Measurements from ENCODE around the gene ANKRD26. TPM values are rescaled to one million over a fixed set of nuclear protein-coding genes. Genes with fewer than 3 reads are reported as not detected.
"Not testable (repeated sequence)": the region's sequence is repeated elsewhere in the genome, so short reads cannot be mapped to it uniquely, and the experiment has no call there.

The ANKRD26 gene
- total and polyA plus RNA-seq, 3 experiments from 2014 or later, result 2.4 to 9.7 (median 9.5) TPM

- Mint-ChIP-seq H3K36me3 (peaks cover 0 to 34% (median 10%) of the 10 kb centered on the region in 3 donors), H3K9me3 (no peaks in the 10 kb centered on the region)
- CTCF ChIA-PET, result no interaction called here
These were observed 47.6 kb downstream of the ANKRD26 start for GRCh38 chr10:27052656-27053055.

GRCh38 chr10:27045247-27045646 lies 55.0 kb downstream of the ANKRD26 start:
- H3K4me1 Mint-ChIP-seq; DNase-seq; H3K4me3 ChIP-seq (ENCODE audit: low read length); CTCF ChIA-PET; H3K27me3 Mint-ChIP-seq; H3K36me3 ChIP-seq (ENCODE audit: insufficient read depth, low read length); H3K27ac Mint-ChIP-seq; H3K27me3 ChIP-seq (ENCODE audit: insufficient read depth, low read length, poor library complexity, severe bottlenecking); POLR2A ChIA-PET; H3K4me1 ChIP-seq (ENCODE audit: insufficient read depth, low read length); H3K9me3 ChIP-seq (ENCODE audit: low read length); H3K4me3 Mint-ChIP-seq; H3K9me3 Mint-ChIP-seq; H3K27ac ChIP-seq (ENCODE audit: low read depth, low read length): not testable (repeated sequence)
- peaks cover 8 to 48% (median 19%) of the 10 kb centered on the region in 3 donors for H3K36me3 Mint-ChIP-seq

More at GRCh38 chr10:27052656-27053055, 47.6 kb downstream of the ANKRD26 start:
- POLR2A ChIA-PET, result no interaction called here
- Mint-ChIP-seq H3K4me1 (no peaks in the 10 kb centered on the region), H3K27me3 (no peaks in the 10 kb centered on the region), H3K4me3 (no peak overlapping the region), H3K27ac (no peak overlapping the region)
- no peaks in the 10 kb centered on the region for H3K9me3 ChIP-seq (ENCODE audit: low read length)
- no peaks in the 10 kb centered on the region for H3K27me3 ChIP-seq (ENCODE audit: insufficient read depth, low read length, poor library complexity, severe bottlenecking)
- DNase-seq, result no peak
- H3K4me3 ChIP-seq (ENCODE audit: low read length), result no peak overlapping the region
- no peak overlapping the region for H3K27ac ChIP-seq (ENCODE audit: low read depth, low read length)
- no peaks in the 10 kb centered on the region for H3K4me1 ChIP-seq (ENCODE audit: insufficient read depth, low read length)
- no peaks in the 10 kb centered on the region for H3K36me3 ChIP-seq (ENCODE audit: insufficient read depth, low read length)

GRCh38 chr10:27041196-27041595 lies 59.1 kb downstream of the ANKRD26 start:
- no peak overlapping the region for H3K4me3 ChIP-seq (ENCODE audit: low read length)
- H3K4me1 ChIP-seq (ENCODE audit: insufficient read depth, low read length), result no peaks in the 10 kb centered on the region
- DNase-seq, result no peak
- ChIA-PET POLR2A (no interaction called here), CTCF (no interaction called here)
- Mint-ChIP-seq H3K4me3 (no peak overlapping the region), H3K36me3 (peaks cover 8 to 51% (median 34%) of the 10 kb centered on the region in 3 donors), H3K27me3 (no peaks in the 10 kb centered on the region), H3K4me1 (no peaks in the 10 kb centered on the region), H3K9me3 (no peaks in the 10 kb centered on the region), H3K27ac (no peak overlapping the region)
- H3K36me3 ChIP-seq (ENCODE audit: insufficient read depth, low read length), result peaks cover 3% of the 10 kb centered on the region
- no peak overlapping the region for H3K27ac ChIP-seq (ENCODE audit: low read depth, low read length)
- H3K9me3 ChIP-seq (ENCODE audit: low read length), result no peaks in the 10 kb centered on the region
- no peaks in the 10 kb centered on the region for H3K27me3 ChIP-seq (ENCODE audit: insufficient read depth, low read length, poor library complexity, severe bottlenecking)

- no peak overlapping the region for H3K4me3 Mint-ChIP-seq
- Histone ChIP-seq H3K4me1 (ENCODE audit: insufficient read depth, low read length) (no peaks in the 10 kb centered on the region), H3K9me3 (ENCODE audit: low read length) (no peaks in the 10 kb centered on the region), H3K27me3 (ENCODE audit: insufficient read depth, low read length, poor library complexity, severe bottlenecking) (no peaks in the 10 kb centered on the region), H3K27ac (ENCODE audit: low read depth, low read length) (no peak overlapping the region), H3K4me3 (ENCODE audit: low read length) (no peak overlapping the region), H3K36me3 (ENCODE audit: insufficient read depth, low read length) (peaks cover under 1% of the 10 kb centered on the region)
- no peaks in the 10 kb centered on the region for H3K27me3 Mint-ChIP-seq
- H3K27ac Mint-ChIP-seq, result no peak overlapping the region
- POLR2A ChIA-PET, result no interaction called here
- no peak for DNase-seq
- no peaks in the 10 kb centered on the region for H3K9me3 Mint-ChIP-seq
- H3K4me1 Mint-ChIP-seq, result peaks cover 0 to 9% (median 6%) of the 10 kb centered on the region in 3 donors
- CTCF ChIA-PET, result no interaction called here
- peaks cover 8 to 62% (median 40%) of the 10 kb centered on the region in 3 donors for H3K36me3 Mint-ChIP-seq
These were observed 62.1 kb downstream of the ANKRD26 start for GRCh38 chr10:27038168-27038567.

GRCh38 chr10:27035163-27035562 lies 65.1 kb downstream of the ANKRD26 start:
- peak overlapping the region in 1 of 7 donors; percentile 7 for H3K4me3 Mint-ChIP-seq
- no peaks in the 10 kb centered on the region for H3K36me3 ChIP-seq (ENCODE audit: insufficient read depth, low read length)
- peaks cover 0 to 53% (median 33%) of the 10 kb centered on the region in 3 donors for H3K36me3 Mint-ChIP-seq
- no peaks in the 10 kb centered on the region for H3K9me3 Mint-ChIP-seq
- H3K4me3 ChIP-seq (ENCODE audit: low read length), result no peak overlapping the region
- H3K4me1 Mint-ChIP-seq, result peaks cover 0 to 11% (median 7%) of the 10 kb centered on the region in 3 donors
- H3K27me3 Mint-ChIP-seq, result no peaks in the 10 kb centered on the region
- CTCF ChIA-PET, result no interaction called here
- peak overlapping the region in 1 of 8 donors; percentile 66 for H3K27ac Mint-ChIP-seq
- no peaks in the 10 kb centered on the region for H3K4me1 ChIP-seq (ENCODE audit: insufficient read depth, low read length)
- POLR2A ChIA-PET, result no interaction called here
- DNase-seq, result no peak
- H3K27ac ChIP-seq (ENCODE audit: low read depth, low read length), result no peak overlapping the region
- H3K9me3 ChIP-seq (ENCODE audit: low read length), result no peaks in the 10 kb centered on the region
- H3K27me3 ChIP-seq (ENCODE audit: insufficient read depth, low read length, poor library complexity, severe bottlenecking), result no peaks in the 10 kb centered on the region

GRCh38 chr10:27030060-27030459 lies 70.2 kb downstream of the ANKRD26 start:
- Histone ChIP-seq H3K27me3 (ENCODE audit: insufficient read depth, low read length, poor library complexity, severe bottlenecking) (no peaks in the 10 kb centered on the region), H3K4me1 (ENCODE audit: insufficient read depth, low read length) (no peaks in the 10 kb centered on the region), H3K9me3 (ENCODE audit: low read length) (no peaks in the 10 kb centered on the region), H3K4me3 (ENCODE audit: low read length) (no peak overlapping the region), H3K36me3 (ENCODE audit: insufficient read depth, low read length) (no peaks in the 10 kb centered on the region), H3K27ac (ENCODE audit: low read depth, low read length) (no peak overlapping the region)
- no peak overlapping the region for H3K4me3 Mint-ChIP-seq
- H3K9me3 Mint-ChIP-seq, result no peaks in the 10 kb centered on the region
- H3K27ac Mint-ChIP-seq, result no peak overlapping the region
- ChIA-PET POLR2A (no interaction called here), CTCF (no interaction called here)
- no peak for DNase-seq
- peaks cover 0 to 11% (median 5%) of the 10 kb centered on the region in 3 donors for H3K4me1 Mint-ChIP-seq
- no peaks in the 10 kb centered on the region for H3K27me3 Mint-ChIP-seq
- peaks cover 4 to 51% (median 24%) of the 10 kb centered on the region in 3 donors for H3K36me3 Mint-ChIP-seq

- H3K36me3 ChIP-seq (ENCODE audit: insufficient read depth, low read length), result no peaks in the 10 kb centered on the region
- no peak overlapping the region for H3K4me3 ChIP-seq (ENCODE audit: low read length)
- Mint-ChIP-seq H3K9me3 (no peaks in the 10 kb centered on the region), H3K27me3 (no peaks in the 10 kb centered on the region), H3K4me1 (peaks cover 8 to 20% (median 9%) of the 10 kb centered on the region in 3 donors), H3K36me3 (peaks cover 11 to 40% (median 15%) of the 10 kb centered on the region in 3 donors), H3K27ac (peak overlapping the region in 1 of 8 donors; percentile 30), H3K4me3 (no peak overlapping the region)
- ChIA-PET CTCF (no interaction called here), POLR2A (no interaction called here)
- no peaks in the 10 kb centered on the region for H3K27me3 ChIP-seq (ENCODE audit: insufficient read depth, low read length, poor library complexity, severe bottlenecking)
- no peaks in the 10 kb centered on the region for H3K9me3 ChIP-seq (ENCODE audit: low read length)
- DNase-seq, result no peak
- peaks cover 14% of the 10 kb centered on the region for H3K4me1 ChIP-seq (ENCODE audit: insufficient read depth, low read length)
- H3K27ac ChIP-seq (ENCODE audit: low read depth, low read length), result no peak overlapping the region
These were observed 78.2 kb downstream of the ANKRD26 start for GRCh38 chr10:27022048-27022447.

GRCh38 chr10:27020243-27020642 lies 80.1 kb downstream of the ANKRD26 start:
- ChIA-PET POLR2A (no interaction called here), CTCF (no interaction called here)
- H3K36me3 Mint-ChIP-seq, result peaks cover 8 to 28% (median 11%) of the 10 kb centered on the region in 3 donors
- peaks cover 8 to 20% (median 9%) of the 10 kb centered on the region in 3 donors for H3K4me1 Mint-ChIP-seq
- no peaks in the 10 kb centered on the region for H3K9me3 Mint-ChIP-seq
- H3K27ac Mint-ChIP-seq, result peak overlapping the region in 1 of 8 donors; percentile 5
- no peak overlapping the region for H3K27ac ChIP-seq (ENCODE audit: low read depth, low read length)
- no peaks in the 10 kb centered on the region for H3K27me3 ChIP-seq (ENCODE audit: insufficient read depth, low read length, poor library complexity, severe bottlenecking)
- no peak overlapping the region for H3K4me3 Mint-ChIP-seq
- H3K27me3 Mint-ChIP-seq, result no peaks in the 10 kb centered on the region
- H3K9me3 ChIP-seq (ENCODE audit: low read length), result no peaks in the 10 kb centered on the region
- H3K36me3 ChIP-seq (ENCODE audit: insufficient read depth, low read length), result no peaks in the 10 kb centered on the region
- no peak overlapping the region for H3K4me3 ChIP-seq (ENCODE audit: low read length)
- DNase-seq, result no peak
- peaks cover 14% of the 10 kb centered on the region for H3K4me1 ChIP-seq (ENCODE audit: insufficient read depth, low read length)

- no peaks in the 10 kb centered on the region for H3K27me3 Mint-ChIP-seq
- Histone ChIP-seq H3K36me3 (ENCODE audit: insufficient read depth, low read length) (no peaks in the 10 kb centered on the region), H3K9me3 (ENCODE audit: low read length) (no peaks in the 10 kb centered on the region), H3K27me3 (ENCODE audit: insufficient read depth, low read length, poor library complexity, severe bottlenecking) (no peaks in the 10 kb centered on the region), H3K4me3 (ENCODE audit: low read length) (no peak overlapping the region), H3K27ac (ENCODE audit: low read depth, low read length) (no peak overlapping the region), H3K4me1 (ENCODE audit: insufficient read depth, low read length) (peaks cover 14% of the 10 kb centered on the region)
- CTCF ChIA-PET, result no interaction called here
- H3K9me3 Mint-ChIP-seq, result no peaks in the 10 kb centered on the region
- POLR2A ChIA-PET, result no interaction called here
- peaks cover 8 to 25% (median 11%) of the 10 kb centered on the region in 3 donors for H3K36me3 Mint-ChIP-seq
- DNase-seq, result no peak
- H3K4me1 Mint-ChIP-seq, result peaks cover 8 to 16% (median 9%) of the 10 kb centered on the region in 3 donors
- peak overlapping the region in 1 of 8 donors; percentile 14 for H3K27ac Mint-ChIP-seq
- no peak overlapping the region for H3K4me3 Mint-ChIP-seq
These were observed 80.5 kb downstream of the ANKRD26 start for GRCh38 chr10:27019827-27020226.
